Stimulated activated naive CD4-positive, alpha-beta T cell (primary cell): Measurements from ENCODE around the gene MBOAT2.
"Not testable (repeated sequence)": the region's sequence is repeated elsewhere in the genome, so short reads cannot be mapped to it uniquely, and the experiment has no call there.

Experiments used
- DNase-seq, 6 experiments: peaks; one replicate each; lab custom pipeline; 2025; lab: John Stamatoyannopoulos, UW

The MBOAT2 gene

DNA sequence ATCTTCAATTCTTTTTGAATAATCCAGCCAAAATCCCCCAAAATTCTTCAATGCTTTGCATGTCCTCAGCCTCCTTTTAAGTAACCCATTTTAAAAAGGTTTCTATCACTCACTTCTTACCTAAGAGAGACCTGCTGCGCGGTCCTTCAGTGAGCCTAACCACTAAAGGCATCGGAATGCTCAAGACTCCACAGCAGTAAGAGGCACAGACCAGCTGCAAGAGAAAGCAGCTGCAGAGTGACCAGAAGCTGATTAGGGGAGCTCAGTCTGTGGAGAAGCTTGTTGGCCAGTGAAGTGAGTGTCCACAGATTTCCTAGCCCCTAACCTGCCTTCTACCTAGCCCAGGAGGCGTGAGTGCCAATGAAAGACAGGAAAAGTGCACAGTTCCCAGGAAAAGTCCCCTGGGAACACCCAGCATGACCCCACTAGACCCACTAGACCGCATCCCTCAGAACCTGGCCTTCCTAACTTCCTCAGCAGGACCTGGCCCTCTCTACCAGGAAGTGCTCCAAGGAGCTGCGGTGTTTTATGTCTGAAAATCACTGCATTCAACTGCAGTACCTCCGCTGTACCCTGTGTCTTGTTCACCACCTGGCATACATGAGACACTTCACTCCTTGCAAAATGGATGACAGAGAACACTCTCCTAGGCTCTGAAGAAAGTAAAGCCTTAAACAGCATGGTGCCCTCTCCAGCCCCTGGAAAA, 10.1 kb downstream of the MBOAT2 start:
- no peak for DNase-seq

DNA sequence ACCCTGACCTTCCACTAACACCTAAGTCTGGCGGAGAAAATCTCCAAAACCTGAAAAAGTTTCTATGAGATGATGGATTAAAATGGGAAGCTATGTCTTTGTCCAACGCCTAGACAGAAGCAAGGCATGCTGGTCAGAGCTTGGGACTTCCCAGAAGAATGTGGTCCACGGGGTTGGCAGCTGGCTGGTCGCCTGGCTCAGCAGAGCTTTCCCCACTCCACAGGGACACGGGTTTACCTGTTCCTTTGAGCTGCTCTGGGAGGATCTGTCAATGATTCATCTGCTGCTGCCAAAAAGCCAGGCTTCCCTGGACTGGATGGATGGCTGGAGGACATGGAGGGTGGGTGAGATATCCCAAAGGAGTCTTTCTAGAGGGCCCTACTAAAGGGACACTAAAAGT, 10.8 kb downstream of the MBOAT2 start:
- DNase-seq, result no peak

DNA sequence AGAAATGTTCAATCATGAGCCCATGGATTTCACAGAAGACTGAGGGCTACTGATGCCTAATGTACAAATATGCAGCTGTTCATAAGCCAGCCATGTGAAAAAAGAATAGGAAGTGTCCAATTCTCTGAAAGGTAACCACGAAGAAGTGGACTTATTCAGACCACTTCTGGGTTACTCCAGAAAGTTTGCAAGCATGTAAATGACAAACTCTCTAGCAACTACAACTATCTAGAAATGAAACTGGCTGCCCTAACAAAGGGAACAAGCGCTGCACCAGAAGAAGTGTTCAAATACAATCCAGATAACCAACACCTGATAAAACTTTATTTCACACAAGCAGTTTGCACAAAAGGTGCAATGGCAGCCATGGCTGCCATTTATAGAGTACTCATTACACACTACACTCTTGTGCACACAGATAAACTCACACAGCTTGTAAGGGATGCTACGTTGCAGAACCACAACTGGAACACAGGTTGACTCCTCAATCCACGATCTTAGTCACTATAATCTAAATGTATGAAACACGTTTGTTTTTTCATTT, 13.9 kb downstream of the MBOAT2 start:
- DNase-seq, result no peak

DNA sequence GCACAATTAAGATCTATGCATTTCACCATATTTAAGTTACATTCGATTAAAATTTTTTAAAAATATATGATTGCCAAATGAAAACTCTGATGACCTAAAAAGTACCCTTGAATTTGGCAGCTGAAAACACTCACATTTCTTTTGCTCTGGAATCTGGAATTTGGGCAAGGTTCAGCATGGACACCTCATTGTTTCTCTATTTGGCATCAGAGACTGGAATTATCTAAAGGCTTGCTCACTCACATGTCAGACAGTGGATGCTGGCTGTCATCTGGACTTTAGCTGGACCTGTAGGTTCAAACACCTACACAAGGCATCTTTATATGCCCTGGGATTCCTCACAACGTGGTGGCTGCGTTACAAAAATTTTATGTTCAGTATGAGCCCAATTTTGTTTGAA, 16.1 kb downstream of the MBOAT2 start:
- no peak for DNase-seq

DNA sequence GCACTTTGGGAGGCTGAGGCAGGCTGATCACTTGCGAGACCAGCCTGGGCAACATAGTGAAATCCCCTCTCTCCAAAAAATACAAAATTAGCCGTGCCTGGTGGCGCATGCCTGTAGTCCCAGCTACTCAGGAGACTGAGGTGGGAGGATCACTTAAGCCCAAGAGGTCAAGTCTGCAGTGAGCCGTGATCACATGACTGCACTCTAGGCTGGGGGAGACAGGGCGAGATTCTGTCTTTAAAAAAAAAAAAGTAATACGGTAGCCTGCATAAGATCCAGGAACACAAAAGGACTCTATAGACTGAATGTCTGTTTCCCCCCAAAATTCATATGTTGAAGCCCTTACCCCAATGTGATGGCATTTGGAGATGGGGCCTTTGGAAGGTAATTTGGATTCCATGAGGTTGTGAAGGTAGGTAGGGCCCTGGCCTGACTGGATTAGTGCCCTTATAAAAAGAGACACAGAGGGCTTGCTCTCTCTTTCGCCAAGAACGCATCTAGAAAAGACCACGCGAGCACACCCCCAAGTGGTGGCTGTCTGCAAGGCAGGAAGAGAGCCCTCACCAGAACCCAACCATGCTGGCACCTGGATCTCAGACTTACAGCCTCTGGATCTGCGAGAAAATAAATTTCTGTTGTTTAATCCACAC, 17.0 kb downstream of the MBOAT2 start:
- no peak for DNase-seq

DNA sequence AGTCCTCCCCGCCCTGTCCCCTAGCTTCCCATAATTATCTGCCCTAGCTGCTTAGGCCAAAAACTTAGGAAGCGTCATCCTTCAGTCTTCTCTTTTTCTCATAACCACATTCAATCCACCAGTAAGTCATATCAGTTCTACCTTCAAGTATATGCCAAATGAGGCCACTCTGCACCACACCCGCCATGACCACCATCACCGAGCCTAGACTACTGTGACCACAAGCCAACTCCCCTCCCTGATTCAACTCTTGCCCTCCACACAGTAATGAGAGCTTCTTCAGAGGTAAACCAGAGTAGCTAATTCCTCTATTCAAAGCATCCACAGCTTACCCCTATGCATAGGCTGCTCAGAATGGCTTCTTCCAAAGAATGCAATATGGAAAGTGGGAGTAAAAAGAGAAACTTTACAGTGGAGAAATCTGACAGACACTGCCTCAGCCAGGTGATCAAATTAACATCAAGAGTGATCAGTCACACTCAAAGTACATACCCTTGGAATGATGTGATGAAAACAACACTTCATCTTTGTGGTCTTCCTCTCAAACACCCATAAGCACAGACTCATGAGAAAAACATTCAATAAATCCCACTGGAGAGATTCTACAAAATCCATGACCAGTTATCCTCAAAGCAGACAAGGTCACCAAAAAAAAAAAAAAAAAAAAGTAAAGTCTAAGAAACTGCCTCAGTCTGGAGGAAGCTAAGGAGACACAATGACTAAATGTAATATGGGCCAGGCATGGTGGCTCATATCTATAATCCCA, 17.7 kb downstream of the MBOAT2 start:
- no peak for DNase-seq

DNA sequence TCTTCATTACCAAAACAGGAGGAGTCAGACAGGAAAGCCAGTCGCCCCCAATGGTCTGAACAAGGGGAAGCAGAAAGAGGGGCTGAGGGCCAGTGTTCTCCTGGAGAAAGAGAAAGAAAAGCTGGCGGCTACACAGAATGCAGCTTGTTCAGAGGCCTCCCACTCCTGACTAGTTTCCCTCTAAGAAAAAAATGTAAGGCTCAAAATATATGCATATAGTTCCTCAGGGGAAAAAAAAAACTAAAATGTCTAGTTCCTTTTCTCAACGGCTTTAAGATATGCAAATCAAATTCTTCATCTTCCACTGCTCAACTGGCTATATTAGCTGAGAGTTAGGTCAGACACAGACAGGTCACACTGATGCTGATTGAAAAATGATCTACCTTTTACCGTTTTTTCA, 18.6 kb downstream of the MBOAT2 start:
- no peak for DNase-seq

DNA sequence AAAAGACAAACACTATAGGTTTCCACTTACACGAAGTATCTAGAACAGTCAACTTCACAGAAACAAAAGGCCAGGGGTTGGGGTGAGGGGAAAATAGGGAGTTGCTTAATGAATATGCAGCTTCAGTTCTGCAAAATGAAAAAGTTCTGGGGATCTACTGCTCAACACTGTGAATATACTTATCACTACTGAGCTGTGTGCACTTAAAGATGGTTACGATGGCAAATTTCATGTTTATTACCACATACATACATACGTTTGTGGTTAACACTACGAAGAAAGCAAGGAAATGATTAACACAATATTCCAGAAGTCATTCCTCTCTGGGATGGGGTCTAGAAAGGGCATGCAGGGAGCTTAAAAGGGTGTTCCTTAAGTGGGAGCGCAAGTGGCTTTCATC, 19.3 kb downstream of the MBOAT2 start:
- DNase-seq, result no peak

DNA sequence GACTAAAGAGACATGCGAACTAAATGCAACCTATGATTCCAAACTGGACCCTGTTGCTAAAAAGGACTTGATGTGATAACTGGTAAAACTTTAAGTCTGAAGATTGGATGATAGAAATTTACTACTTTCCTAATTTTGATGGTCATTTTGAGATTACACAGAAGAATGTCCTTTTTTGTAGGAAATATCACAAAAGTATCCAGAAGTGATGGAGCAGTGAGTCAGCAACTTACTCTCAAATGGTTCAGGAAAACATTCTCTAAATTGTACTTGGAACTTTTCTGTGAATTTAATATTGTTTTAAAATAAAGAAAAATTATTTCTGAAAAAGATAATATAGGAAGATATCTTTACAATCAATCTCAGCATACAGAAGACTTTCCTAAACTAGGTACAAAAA, 19.9 kb downstream of the MBOAT2 start:
- no peak for DNase-seq

DNA sequence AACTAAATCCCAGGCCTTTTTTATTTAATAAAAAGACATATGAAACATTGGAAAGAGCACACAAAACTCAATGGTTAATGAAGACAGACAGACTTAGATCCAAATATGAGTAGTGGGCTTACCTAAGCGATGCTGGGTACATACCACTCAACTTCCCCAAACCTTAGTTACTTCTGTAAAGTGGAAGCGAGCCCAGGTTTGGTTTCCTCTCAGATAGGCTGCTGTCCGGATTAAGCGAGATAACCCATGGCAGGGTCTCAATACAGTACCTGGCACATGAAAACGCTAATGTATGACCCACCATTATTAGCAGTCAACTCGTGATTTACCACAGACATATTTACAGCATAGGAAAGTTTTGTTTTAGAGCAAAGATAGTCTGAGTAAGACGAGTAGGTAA, 21.6 kb downstream of the MBOAT2 start:
- no peak for DNase-seq

DNA sequence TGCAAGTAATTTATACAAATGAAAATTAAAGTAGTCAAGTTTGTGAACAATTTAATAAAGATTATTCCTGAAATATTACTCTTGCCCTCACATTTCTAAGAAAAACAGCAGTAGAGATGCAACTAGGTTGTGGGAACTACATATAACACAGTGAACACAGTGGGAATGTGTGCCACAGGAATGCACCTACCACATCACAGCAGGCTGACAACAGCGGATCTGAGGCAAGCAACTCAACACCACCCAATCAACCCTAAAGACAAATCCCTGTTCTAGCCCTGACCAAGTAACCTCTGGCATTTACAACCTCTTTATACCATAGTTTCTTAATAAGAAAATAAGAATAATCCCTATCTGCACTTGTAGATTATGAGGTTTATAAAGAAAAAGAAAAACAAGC, 23.4 kb downstream of the MBOAT2 start:
- DNase-seq, result no peak

DNA sequence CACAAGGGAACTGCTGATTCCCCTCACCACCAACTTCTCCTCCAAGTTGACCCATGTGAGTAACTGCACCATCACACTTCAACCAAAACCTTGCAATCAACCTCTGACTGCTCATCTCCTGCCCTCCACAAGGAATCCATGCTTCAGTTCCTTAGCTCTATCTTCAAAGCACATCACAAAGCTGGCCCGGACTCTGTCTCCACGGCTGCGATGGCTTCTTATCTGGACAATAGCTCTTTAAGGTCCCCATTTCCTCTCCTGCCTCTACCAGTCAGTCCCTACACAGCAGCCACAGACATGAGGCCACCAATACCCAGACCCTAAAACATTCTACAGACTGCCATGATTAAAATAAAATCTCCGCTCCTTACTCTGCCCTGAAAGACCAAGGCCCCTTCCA, 25.7 kb downstream of the MBOAT2 start:
- no peak for DNase-seq

DNA sequence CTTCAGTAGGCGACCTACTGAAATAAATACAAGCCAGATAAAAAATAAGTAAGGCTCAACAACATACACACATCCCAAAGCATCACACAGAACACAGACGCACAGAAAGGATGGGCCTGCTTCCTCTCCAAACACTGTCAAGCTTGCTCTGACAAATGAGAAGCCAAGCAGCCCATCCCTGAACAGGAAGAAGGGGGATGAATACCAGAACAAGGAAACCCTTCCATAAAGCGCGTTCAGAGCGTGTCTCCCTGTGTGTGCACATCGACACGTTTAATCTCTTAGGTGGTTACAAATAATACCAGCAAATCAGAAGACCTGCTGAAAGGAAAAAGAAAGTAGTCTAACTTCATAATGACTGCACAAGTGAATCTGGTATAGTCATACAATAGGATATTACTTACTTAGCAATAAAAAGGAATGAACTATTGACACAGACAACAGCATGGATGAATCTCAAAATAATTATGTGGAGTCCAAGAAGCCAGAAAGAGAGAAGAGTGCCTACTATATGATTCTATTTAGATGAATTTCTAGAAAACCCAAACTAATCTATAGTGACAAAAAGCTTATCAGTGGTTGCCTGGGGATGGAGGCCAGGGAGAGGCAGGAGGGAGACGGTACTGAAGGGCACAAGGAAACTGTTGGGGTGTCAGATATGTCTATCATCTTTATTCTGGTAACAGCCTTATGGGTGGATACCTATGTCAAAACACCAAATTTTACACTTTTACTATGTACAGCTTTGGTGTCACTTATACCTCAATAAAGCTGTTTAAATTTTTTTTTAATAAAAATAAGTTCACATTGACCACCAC, 26.8 kb downstream of the MBOAT2 start:
- DNase-seq, result no peak

DNA sequence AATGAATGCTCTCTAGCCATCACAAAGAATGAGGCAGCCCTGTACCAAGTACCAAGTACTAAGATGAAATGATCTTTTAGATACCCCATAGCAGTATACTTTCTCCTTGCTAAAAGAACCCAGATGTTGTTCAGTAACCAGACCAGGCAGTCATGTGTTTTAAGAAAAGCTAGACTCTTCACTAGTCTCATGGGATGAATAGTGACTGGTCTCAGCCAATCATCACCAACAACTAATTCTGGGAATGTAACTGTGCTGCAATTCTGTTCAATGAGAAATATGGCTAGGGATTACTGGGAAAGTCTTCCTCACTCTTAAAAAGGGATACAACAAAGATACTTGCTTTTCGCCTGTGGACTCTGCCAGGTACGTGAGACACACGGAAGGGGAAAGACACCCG, 29.5 kb downstream of the MBOAT2 start:
- DNase-seq, result no peak

DNA sequence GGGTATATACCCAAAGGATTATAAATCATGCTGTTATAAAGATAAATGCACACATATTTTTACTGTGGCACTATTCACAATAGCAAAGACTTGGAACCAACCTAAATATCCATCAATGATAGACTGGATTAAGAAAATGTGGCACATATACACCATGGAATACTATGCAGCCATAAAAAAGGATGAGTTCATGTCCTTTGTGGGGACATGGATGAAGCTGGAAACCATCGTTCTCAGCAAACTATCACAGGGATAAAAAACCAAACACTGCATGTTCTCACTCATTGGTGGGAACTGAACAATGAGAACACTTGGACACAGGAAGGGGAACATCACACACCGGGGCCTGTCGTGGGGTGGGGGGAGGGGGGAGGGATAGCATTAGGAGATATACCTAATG, 30.5 kb downstream of the MBOAT2 start:
- DNase-seq, result not testable (repeated sequence)

DNA sequence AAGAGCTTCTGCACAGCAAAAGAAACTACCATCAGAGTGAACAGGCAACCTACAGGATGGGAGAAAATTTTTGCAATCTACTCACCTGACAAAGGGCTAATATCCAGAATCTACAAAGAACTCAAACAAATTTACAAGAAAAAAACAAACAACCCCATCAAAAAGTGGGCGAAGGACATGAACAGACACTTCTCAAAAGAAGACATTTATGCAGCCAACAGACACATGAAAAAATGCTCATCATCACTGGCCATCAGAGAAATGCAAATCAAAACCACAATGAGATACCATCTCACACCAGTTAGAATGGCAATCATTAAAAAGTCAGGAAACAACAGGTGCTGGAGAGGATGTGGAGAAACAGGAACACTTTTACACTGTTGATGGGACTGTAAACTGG, 30.9 kb downstream of the MBOAT2 start:
- not testable (repeated sequence) for DNase-seq

DNA sequence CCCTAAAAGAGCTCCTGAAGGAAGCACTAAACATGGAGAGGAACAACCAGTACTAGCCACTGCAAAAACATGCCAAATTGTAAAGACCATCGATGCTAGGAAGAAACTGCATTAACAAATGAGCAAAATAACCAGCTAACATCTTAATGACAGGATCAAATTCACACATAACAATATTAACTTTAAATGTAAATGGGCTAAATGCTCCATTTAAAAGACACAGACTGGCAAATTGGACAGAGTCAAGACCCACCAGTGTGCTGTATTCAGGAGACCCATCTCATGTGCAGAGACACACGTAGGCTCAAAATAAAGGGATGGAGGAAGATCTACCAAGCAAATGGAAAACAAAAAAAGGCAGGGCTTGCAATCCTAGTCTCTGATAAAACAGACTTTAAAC, 34.1 kb downstream of the MBOAT2 start:
- DNase-seq, result not testable (repeated sequence)

DNA sequence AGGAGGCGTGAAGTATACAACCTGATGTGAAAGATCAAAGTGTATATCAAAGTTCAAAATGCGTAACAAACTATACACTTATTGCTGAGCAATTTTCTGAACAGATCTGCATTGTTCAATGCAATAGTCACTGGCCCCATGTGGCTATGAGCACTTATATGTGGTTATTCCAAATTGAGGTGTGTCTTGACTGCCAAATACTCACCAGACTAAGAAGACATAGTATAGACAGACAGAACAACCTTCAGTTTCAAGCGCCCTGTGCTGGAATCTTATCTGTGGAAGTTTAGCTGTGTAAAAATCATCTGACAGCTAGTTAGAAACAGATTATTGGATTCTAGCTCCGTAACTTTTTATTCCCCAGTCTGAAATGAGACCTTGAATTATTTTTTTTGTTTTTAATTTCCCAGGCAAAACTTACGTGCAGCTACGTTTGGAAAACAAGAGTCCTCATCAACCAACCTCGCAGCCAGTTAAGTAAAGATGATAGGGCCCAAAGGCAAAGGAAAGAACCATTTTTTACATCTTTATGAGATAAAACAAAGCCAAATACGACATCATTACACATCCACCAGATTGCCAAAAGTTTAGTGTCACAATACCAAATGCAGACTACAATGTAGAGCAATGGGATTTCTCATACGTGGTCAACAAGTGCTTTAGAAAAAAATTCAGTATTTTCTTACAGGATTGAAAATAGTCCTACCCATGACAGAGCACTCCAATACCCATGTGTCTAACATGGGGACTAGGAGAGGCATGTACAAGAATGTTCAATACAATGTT, 37.2 kb downstream of the MBOAT2 start:
- DNase-seq, result no peak

DNA sequence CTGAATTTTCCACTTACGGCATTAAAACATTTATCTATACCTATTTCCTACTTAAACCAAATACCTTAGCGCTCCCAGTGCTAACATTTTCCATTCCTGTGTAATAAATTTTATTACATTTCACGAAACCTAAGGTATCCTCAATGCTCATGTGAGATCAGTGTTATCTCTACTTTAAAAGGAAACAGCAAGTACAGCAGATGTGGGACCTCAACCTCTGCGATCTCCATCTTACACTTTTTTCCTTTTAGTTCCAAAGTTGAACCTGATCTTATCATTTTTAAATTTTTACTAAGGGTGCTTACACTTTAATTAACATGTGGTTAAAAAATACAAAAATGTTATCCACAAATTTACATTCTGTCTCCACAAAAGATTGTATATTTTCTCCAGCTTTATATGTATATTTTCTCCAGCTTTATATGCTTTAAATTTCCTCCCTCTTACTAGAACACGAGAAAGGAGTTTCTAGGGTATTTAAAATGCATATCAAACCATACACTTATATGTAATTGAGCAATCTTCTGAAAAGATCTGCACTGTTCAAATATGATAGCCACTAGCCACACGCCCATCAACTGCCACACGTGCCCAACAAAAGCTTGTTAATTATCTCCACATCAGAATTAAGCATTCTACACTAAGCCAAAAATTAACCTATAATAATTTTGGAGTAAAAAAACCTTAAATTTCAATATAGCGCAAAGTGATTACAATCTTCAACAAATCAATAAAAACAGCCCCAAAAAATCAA, 38.1 kb downstream of the MBOAT2 start:
- DNase-seq, result no peak

DNA sequence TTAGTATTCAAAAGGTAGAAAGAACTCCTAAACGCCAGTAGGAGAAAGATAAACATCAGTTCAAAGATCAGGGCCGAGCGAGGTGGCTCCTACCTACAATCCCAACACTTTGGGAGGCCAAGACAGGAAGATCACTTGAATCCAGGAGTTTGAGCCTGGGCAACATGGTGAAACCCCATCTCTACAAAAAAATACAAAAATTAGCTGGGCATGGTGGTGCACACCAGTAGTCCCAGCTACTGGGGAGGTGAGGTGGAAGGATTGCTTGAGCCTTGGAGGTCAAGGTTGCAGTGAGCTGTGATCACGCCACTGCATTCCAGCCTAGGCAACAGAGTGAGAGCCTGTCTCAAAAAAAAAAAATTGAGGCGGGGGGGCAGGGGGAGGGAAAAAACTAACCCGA, 40.6 kb downstream of the MBOAT2 start:
- DNase-seq, result no peak

DNA sequence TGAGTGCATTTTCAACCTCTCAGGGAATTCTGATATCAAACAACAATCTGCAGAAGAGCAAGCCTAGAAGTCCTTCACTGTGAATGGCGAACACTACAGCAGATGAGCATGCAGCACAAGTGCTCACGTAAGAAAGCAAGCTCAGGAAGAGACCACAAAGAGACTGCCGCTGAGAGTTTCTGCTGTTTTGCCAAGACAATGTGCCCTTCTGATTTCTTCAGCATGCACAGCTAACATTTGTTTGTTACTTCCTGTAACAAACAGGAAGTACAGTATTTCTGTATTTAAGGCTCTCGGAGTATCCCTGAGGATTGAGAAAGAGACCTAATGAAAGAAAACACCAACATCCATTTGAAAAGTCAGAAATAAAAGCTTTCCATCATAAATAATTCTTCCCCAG, 45.9 kb downstream of the MBOAT2 start:
- no peak for DNase-seq
